Measurements from ENCODE around the gene TPSAB1.

- TF ChIP-seq CTCF (IDR thresholded peaks at IDR 0.05; ENCODE audit: extremely low read depth in 1 of 2, insufficient read depth in 1 of 2, low read depth in 1 of 2, low read length in 2 of 2) = no peak
- no peak for TF ChIP-seq POLR2AphosphoS5 (IDR thresholded peaks at IDR 0.05; ENCODE audit: insufficient read depth, low read depth, low read length)
- TF ChIP-seq POLR2A (IDR thresholded peaks at IDR 0.05; ENCODE audit: low read depth, low read length) = no peak
- no peak for TF ChIP-seq JUN (IDR thresholded peaks at IDR 0.05; ENCODE audit: borderline replicate concordance, insufficient read depth, insufficient read length, low read depth)
- peak; percentile 27 for TF ChIP-seq EZH2 (IDR thresholded peaks at IDR 0.05; ENCODE audit: borderline replicate concordance, low read depth, low read length, severe bottlenecking)
- no peak for TF ChIP-seq FOS (IDR thresholded peaks at IDR 0.05; ENCODE audit: borderline replicate concordance, insufficient read depth, low read length)
- no peak for TF ChIP-seq MYC (IDR thresholded peaks at IDR 0.05; ENCODE audit: low read depth, low read length)
- TF ChIP-seq MAX (IDR thresholded peaks at IDR 0.05; ENCODE audit: insufficient read depth, insufficient read length) = no peak
- no peak for TF ChIP-seq GATA2 (IDR thresholded peaks at IDR 0.05; ENCODE audit: insufficient read depth, insufficient read length, low read depth, low read length)
These were observed 18.6 kb downstream of the TPSAB1 start for GRCh38 chr16:1258906-1259759.
